Smooth muscle cell (in vitro differentiated cells): ENCODE data around the gene MT3. TPM values are rescaled to one million over a fixed set of nuclear protein-coding genes. Genes with fewer than 3 reads are reported as not detected.
A peak's percentile ranks its signal among the peaks of the same experiment; 100 is the strongest.

ENCODE experiments used
- DNase-seq: peaks from one replicate; lab custom pipeline; 2025; ENCODE audit not compliant: unreplicated experiment; lab: John Stamatoyannopoulos, UW
- H2AFZ ChIP-seq: fragments of 200-600 bp; sonication (generic); 2 replicates; pipeline ENCODE4 v1.6.0; 2016; ENCODE audit warnings: antibody characterized with exemption, low read depth, mild to moderate bottlenecking
- H3F3A ChIP-seq: fragments of 200-600 bp; sonication (generic); 2 replicates; pipeline ENCODE4 v1.6.0; 2017; ENCODE audit warnings: antibody characterized with exemption, low read depth
- H3K27ac ChIP-seq: fragments of 200-600 bp; sonication (generic); 2 replicates; pipeline ENCODE4 v1.5.1; 2016; ENCODE audit warnings: low read depth, mild to moderate bottlenecking
- H3K27me3 ChIP-seq: fragments of 200-600 bp; sonication (generic); 2 replicates; pipeline ENCODE4 v1.6.1; 2016; ENCODE audit warnings: low read depth, mild to moderate bottlenecking
- H3K36me3 ChIP-seq: fragments of 200-600 bp; sonication (generic); 2 replicates; pipeline ENCODE4 v1.5.1; 2016; ENCODE audit warnings: low read depth
- H3K4me1 ChIP-seq: fragments of 200-600 bp; sonication (generic); 2 replicates; pipeline ENCODE4 v1.5.1; 2016; ENCODE audit warnings: low read depth
- H3K4me2 ChIP-seq: fragments of 200-600 bp; sonication (generic); 2 replicates; pipeline ENCODE4 v1.6.0; 2016; ENCODE audit warnings: mild to moderate bottlenecking
- H3K4me3 ChIP-seq: fragments of 200-600 bp; sonication (generic); 2 replicates; pipeline ENCODE4 v1.5.1; 2016; ENCODE audit warnings: mild to moderate bottlenecking
- H3K79me2 ChIP-seq: fragments of 200-600 bp; sonication (generic); 2 replicates; pipeline ENCODE4 v1.6.0; 2016; ENCODE audit warnings: low read depth, mild to moderate bottlenecking
- H3K9ac ChIP-seq: fragments of 200-600 bp; sonication (generic); 2 replicates; pipeline ENCODE4 v1.6.0; 2016; ENCODE audit warnings: low read depth
- H3K9me3 ChIP-seq: fragments of 200-600 bp; sonication (generic); replicated peaks from 2 replicates; pipeline ENCODE4 v1.5.1; 2016; ENCODE audit warnings: low read depth
- H4K20me1 ChIP-seq: fragments of 200-600 bp; sonication (generic); 2 replicates; pipeline ENCODE4 v1.6.0; 2016; ENCODE audit warnings: low read depth
- CTCF ChIP-seq: fragments of 200-600 bp; sonication (generic); IDR thresholded peaks from 2 replicates; pipeline ENCODE4 v1.5.1; 2017; ENCODE audit warnings: borderline replicate concordance, mild to moderate bottlenecking, antibody characterized with exemption; ENCODE audit not compliant: insufficient read depth, poor library complexity, severe bottlenecking
- WGBS: methylation state at CpG from one replicate; pipeline ENCODE4 v1.1.7; 2016; ENCODE audit warnings: low lambda C conversion rate; 5-methylcytosine and 5-hydroxymethylcytosine counted together
- polyA plus RNA-seq: library from polyadenylated mRNA; unstranded; fragments of >200 nt; fragmentation: Nextera tagmentation; extraction: Ambion mirVana; gene quantifications from 2 replicates; pipeline ENCODE4 v1.2.1, GENCODE V29; 2016
- total RNA-seq: library from RNA; depleted of rRNA; stranded (reverse); fragments of >200 nt; gene quantifications from 2 replicates; pipeline ENCODE4 v1.2.3, GENCODE V29; 2014

The MT3 gene
- total and polyA plus RNA-seq, 2 experiments from 2014 or later: not detected

GRCh38 chr16:56547120-56547948 lies 42.0 kb upstream of the MT3 start:
- no peaks in the 10 kb centered on the region for H4K20me1 ChIP-seq
- no peak overlapping the region for H3K4me3 ChIP-seq
- H3K27me3 ChIP-seq: no peaks in the 10 kb centered on the region
- 27% methylated on average over 12 of the region's 12 CpGs for WGBS
- no peak overlapping the region for H3K9ac ChIP-seq
- no peaks in the 10 kb centered on the region for H3K9me3 ChIP-seq
- no peaks in the 10 kb centered on the region for H3K79me2 ChIP-seq
- H3K27ac ChIP-seq: peak overlapping the region; percentile 10
- no peaks in the 10 kb centered on the region for H3K36me3 ChIP-seq
- H3K4me2 ChIP-seq: no peak overlapping the region
- no peak for DNase-seq
- H3K4me1 ChIP-seq: peaks cover 8% of the 10 kb centered on the region
- H2AFZ ChIP-seq: peak overlapping the region; percentile 49
- no peak for TF ChIP-seq CTCF
- H3F3A ChIP-seq: no peaks in the 10 kb centered on the region

- H3K27ac ChIP-seq: no peak overlapping the region
- H3F3A ChIP-seq: no peaks in the 10 kb centered on the region
- no peaks in the 10 kb centered on the region for H3K9me3 ChIP-seq
- H3K4me1 ChIP-seq: peaks cover 8% of the 10 kb centered on the region
- H3K27me3 ChIP-seq: no peaks in the 10 kb centered on the region
- no peak overlapping the region for H2AFZ ChIP-seq
- no peak overlapping the region for H3K9ac ChIP-seq
- H3K4me2 ChIP-seq: no peak overlapping the region
- 89% methylated on average over 4 of the region's 4 CpGs for WGBS
- no peaks in the 10 kb centered on the region for H4K20me1 ChIP-seq
- no peak for TF ChIP-seq CTCF
- no peaks in the 10 kb centered on the region for H3K36me3 ChIP-seq
- no peaks in the 10 kb centered on the region for H3K79me2 ChIP-seq
- no peak for DNase-seq
- H3K4me3 ChIP-seq: no peak overlapping the region
Observed at GRCh38 chr16:56547949-56548567, 41.3 kb upstream of the MT3 start.

GRCh38 chr16:56549161-56549560 lies 40.2 kb upstream of the MT3 start:
- TF ChIP-seq CTCF: no peak
- Histone ChIP-seq H3K79me2 (no peaks in the 10 kb centered on the region), H3K36me3 (no peaks in the 10 kb centered on the region), H3F3A (no peaks in the 10 kb centered on the region), H3K27ac (no peak overlapping the region), H3K4me3 (no peak overlapping the region), H2AFZ (no peak overlapping the region), H3K27me3 (peaks cover 5% of the 10 kb centered on the region), H3K4me1 (peaks cover 8% of the 10 kb centered on the region), H3K9ac (no peak overlapping the region), H3K4me2 (no peak overlapping the region), H4K20me1 (no peaks in the 10 kb centered on the region), H3K9me3 (no peaks in the 10 kb centered on the region)
- DNase-seq: no peak
